ENCODE data around the gene ZNF587. TPM values are rescaled to one million over a fixed set of nuclear protein-coding genes. Genes with fewer than 3 reads are reported as not detected.
"Not testable (repeated sequence)": the region's sequence is repeated elsewhere in the genome, so short reads cannot be mapped to it uniquely, and the experiment has no call there.

ZNF587 gene
- total RNA-seq, 1 donor from 2014 or later, result 19.3 TPM

GRCh38 chr19:57825511-57825910 lies 24.1 kb upstream of the ZNF587 start:
- no peak for DNase-seq (ENCODE audit: low read depth)
- H3K36me3 ChIP-seq (ENCODE audit: control insufficient read depth, insufficient read depth, low read length), result no peaks in the 10 kb centered on the region
- no peak overlapping the region for H3K4me3 ChIP-seq (ENCODE audit: low read depth, low read length)
- H3K27me3 ChIP-seq (ENCODE audit: control insufficient read depth, insufficient read depth, low read length), result no peaks in the 10 kb centered on the region
- TF ChIP-seq CTCF (IDR thresholded peaks at IDR 0.05; ENCODE audit: insufficient read depth, low read length, poor library complexity, severe bottlenecking), result no peak

GRCh38 chr19:57829316-57829715 lies 20.3 kb upstream of the ZNF587 start:
- H3K36me3 ChIP-seq (ENCODE audit: control insufficient read depth, insufficient read depth, low read length), result no peaks in the 10 kb centered on the region
- H3K27me3 ChIP-seq (ENCODE audit: control insufficient read depth, insufficient read depth, low read length), result no peaks in the 10 kb centered on the region
- no peak for DNase-seq (ENCODE audit: low read depth)
- no peak overlapping the region for H3K4me3 ChIP-seq (ENCODE audit: low read depth, low read length)
- no peak for TF ChIP-seq CTCF (IDR thresholded peaks at IDR 0.05; ENCODE audit: insufficient read depth, low read length, poor library complexity, severe bottlenecking)

GRCh38 chr19:57830071-57830602 lies 19.5 kb upstream of the ZNF587 start, which contains the start of gene ZNF587B:
TSS of gene ZNF587B (plus strand) at chr19:57830299. CDS start at chr19:57830529, 230 bp downstream.
- no peak for DNase-seq (ENCODE audit: low read depth)
- Histone ChIP-seq H3K4me3 (ENCODE audit: low read depth, low read length) (peak within 1 kb of the TSS; percentile 52), H3K36me3 (ENCODE audit: control insufficient read depth, insufficient read depth, low read length) (no peaks in the 10 kb centered on the region), H3K27me3 (ENCODE audit: control insufficient read depth, insufficient read depth, low read length) (no peaks in the 10 kb centered on the region)
- TF ChIP-seq CTCF (IDR thresholded peaks at IDR 0.05; ENCODE audit: insufficient read depth, low read length, poor library complexity, severe bottlenecking), result peak; percentile 48

GRCh38 chr19:57836991-57837390 lies 12.7 kb upstream of the ZNF587 start:
- not testable (repeated sequence) for H3K4me3 ChIP-seq (ENCODE audit: low read depth, low read length); DNase-seq (ENCODE audit: low read depth); H3K27me3 ChIP-seq (ENCODE audit: control insufficient read depth, insufficient read depth, low read length); H3K36me3 ChIP-seq (ENCODE audit: control insufficient read depth, insufficient read depth, low read length)

- H3K36me3 ChIP-seq (ENCODE audit: control insufficient read depth, insufficient read depth, low read length); H3K27me3 ChIP-seq (ENCODE audit: control insufficient read depth, insufficient read depth, low read length); H3K4me3 ChIP-seq (ENCODE audit: low read depth, low read length); DNase-seq (ENCODE audit: low read depth): not testable (repeated sequence)
These were observed 11.0 kb upstream of the ZNF587 start for GRCh38 chr19:57838622-57839191.

GRCh38 chr19:57841122-57841763 lies 8.4 kb upstream of the ZNF587 start:
- no peak overlapping the region for H3K4me3 ChIP-seq (ENCODE audit: low read depth, low read length)
- no peaks in the 10 kb centered on the region for H3K27me3 ChIP-seq (ENCODE audit: control insufficient read depth, insufficient read depth, low read length)
- no peak for DNase-seq (ENCODE audit: low read depth)
- H3K36me3 ChIP-seq (ENCODE audit: control insufficient read depth, insufficient read depth, low read length), result no peaks in the 10 kb centered on the region
- TF ChIP-seq CTCF (IDR thresholded peaks at IDR 0.05; ENCODE audit: insufficient read depth, low read length, poor library complexity, severe bottlenecking), result no peak

GRCh38 chr19:57847164-57847563 lies 2.5 kb upstream of the ZNF587 start:
- not testable (repeated sequence) for H3K36me3 ChIP-seq (ENCODE audit: control insufficient read depth, insufficient read depth, low read length); H3K27me3 ChIP-seq (ENCODE audit: control insufficient read depth, insufficient read depth, low read length); DNase-seq (ENCODE audit: low read depth); H3K4me3 ChIP-seq (ENCODE audit: low read depth, low read length)

GRCh38 chr19:57849162-57849665 lies 445 bp upstream of the ZNF587 start:
- H3K27me3 ChIP-seq (ENCODE audit: control insufficient read depth, insufficient read depth, low read length); DNase-seq (ENCODE audit: low read depth); H3K36me3 ChIP-seq (ENCODE audit: control insufficient read depth, insufficient read depth, low read length): not testable (repeated sequence)
- peak overlapping the region; percentile 77 for H3K4me3 ChIP-seq (ENCODE audit: low read depth, low read length)
